Stimulated activated CD8-positive, alpha-beta memory T cell treated with anti-CD3 and anti-CD28 coated beads, Interleukin-15, amount 100 ng/mL, for 24 hours (primary cell): ENCODE data around the gene TNFRSF8.

ENCODE experiments used
- DNase-seq: peaks from one replicate; pipeline ENCODE4 v3.0.0-alpha.2; 2020; ENCODE audit warnings: low read depth

The TNFRSF8 gene

GRCh38 chr1:12159816-12160215 is 96.7 kb downstream of the TNFRSF8 start:
- no peak for DNase-seq

- no peak for DNase-seq
These were observed 98.2 kb downstream of the TNFRSF8 start for GRCh38 chr1:12161324-12161661.

GRCh38 chr1:12161662-12162458 is 98.8 kb downstream of the TNFRSF8 start:
- DNase-seq: no peak

- no peak for DNase-seq
These were observed 99.5 kb downstream of the TNFRSF8 start for GRCh38 chr1:12162459-12163137.

- no peak for DNase-seq
These were observed 100.1 kb downstream of the TNFRSF8 start for GRCh38 chr1:12163210-12163609.

- no peak for DNase-seq
These were observed 101.1 kb downstream of the TNFRSF8 start for GRCh38 chr1:12164210-12164609.

- no peak for DNase-seq
These were observed 102.2 kb downstream of the TNFRSF8 start for GRCh38 chr1:12165342-12165741.

- DNase-seq: no peak
These were observed 103.9 kb downstream of the TNFRSF8 start, which contains the start of gene TNFRSF1B for GRCh38 chr1:12166834-12167492. Gene TNFRSF1B (plus strand): TSS chr1:12166991. CDS start chr1:12167092, 101 bp downstream.

- no peak for DNase-seq
These were observed 104.7 kb downstream of the TNFRSF8 start for GRCh38 chr1:12167493-12168429.

- DNase-seq: no peak
These were observed 105.5 kb downstream of the TNFRSF8 start for GRCh38 chr1:12168451-12169160.

GRCh38 chr1:12169442-12170135 is 106.5 kb downstream of the TNFRSF8 start:
- DNase-seq: no peak

GRCh38 chr1:12170263-12170671 is 107.2 kb downstream of the TNFRSF8 start:
- no peak for DNase-seq

GRCh38 chr1:12171206-12172041 is 108.3 kb downstream of the TNFRSF8 start:
- no peak for DNase-seq

- no peak for DNase-seq
These were observed 109.1 kb downstream of the TNFRSF8 start for GRCh38 chr1:12172042-12172851.

GRCh38 chr1:12173041-12173509 is 110.0 kb downstream of the TNFRSF8 start:
- no peak for DNase-seq

GRCh38 chr1:12173631-12174121 is 110.6 kb downstream of the TNFRSF8 start:
- peak; percentile 62 for DNase-seq

GRCh38 chr1:12174924-12175810 is 112.1 kb downstream of the TNFRSF8 start:
- no peak for DNase-seq
